GM18505 (cell line): ENCODE results near the gene AKIP1.
"Not testable (repeated sequence)": the region's sequence is repeated elsewhere in the genome, so short reads cannot be mapped to it uniquely, and the experiment has no call there.

ENCODE experiments used
- ATAC-seq: cut with Tn5 transposase; IDR thresholded peaks from one replicate; pipeline ENCODE4 v1.9.1; 2021; ENCODE audit not compliant: unreplicated experiment
- POLR2A ChIP-seq: IDR thresholded peaks from 4 replicates; pipeline ENCODE4 v1.6.1; 2011; ENCODE audit warnings: borderline replicate concordance; ENCODE audit not compliant: insufficient read depth, insufficient read length; ENCODE audit errors: extremely low read depth

The AKIP1 gene, protein sequence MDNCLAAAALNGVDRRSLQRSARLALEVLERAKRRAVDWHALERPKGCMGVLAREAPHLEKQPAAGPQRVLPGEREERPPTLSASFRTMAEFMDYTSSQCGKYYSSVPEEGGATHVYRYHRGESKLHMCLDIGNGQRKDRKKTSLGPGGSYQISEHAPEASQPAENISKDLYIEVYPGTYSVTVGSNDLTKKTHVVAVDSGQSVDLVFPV

DNA sequence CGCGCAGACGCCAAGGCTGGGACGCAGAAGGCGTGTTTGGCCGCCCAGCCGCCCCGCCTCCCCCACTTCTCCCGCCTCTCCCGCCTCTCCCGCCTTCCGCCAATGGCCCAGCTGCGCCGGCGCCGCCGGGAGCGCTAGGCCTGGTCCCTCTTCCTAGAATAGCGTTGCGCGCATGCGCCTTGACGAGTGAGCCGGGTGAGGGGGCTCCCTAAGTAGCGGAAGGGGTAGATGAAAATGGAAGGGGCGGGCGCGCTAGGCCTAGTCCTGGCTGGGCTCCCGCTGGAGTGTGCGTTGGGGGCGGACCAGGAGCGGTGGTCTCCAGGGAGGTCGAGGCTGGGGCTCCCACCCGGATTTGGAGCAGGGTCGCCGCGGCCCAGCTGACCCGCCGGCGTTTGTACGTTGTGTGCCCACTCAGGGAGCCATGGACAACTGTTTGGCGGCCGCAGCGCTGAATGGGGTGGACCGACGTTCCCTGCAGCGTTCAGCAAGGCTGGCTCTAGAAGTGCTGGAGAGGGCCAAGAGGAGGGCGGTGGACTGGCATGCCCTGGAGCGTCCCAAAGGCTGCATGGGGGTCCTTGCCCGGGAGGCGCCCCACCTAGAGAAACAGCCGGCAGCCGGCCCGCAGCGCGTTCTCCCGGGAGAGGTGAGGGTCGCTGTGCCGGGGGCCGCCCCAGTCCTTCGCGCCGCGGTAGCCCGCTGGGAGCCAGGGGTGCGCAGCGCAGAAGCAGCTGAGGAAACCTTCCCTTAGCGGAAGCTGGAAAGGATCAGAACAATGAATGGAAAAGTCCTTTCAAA lies at the start of gene AKIP1:
AKIP1 (plus strand) TSS at position 161 of the 795 bp plus-strand sequence; CDS start at position 422, 261 bp downstream.
- peak; percentile 49 for TF ChIP-seq POLR2A
- ATAC-seq = peak; percentile 56

DNA sequence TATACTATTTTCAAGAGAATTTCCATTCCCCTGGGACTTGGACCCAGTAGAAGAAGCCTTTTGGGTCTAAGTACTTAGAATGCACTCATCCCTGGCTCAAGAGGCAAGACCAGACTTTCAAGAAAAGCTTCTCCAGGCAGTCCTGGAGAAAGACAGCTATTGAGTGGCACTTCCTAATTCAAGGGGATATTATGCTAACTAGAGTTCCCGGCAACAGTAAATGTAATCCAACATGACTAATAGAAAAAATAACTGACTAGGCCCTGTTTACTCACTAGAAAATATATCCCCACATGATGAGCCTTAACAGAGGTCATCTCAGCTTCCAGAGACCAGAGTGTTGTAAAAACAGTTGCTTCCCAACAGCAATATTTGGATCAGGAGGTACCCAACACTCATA lies 47.2 kb upstream of the AKIP1 start:
- ATAC-seq = no peak
- no peak for TF ChIP-seq POLR2A

DNA sequence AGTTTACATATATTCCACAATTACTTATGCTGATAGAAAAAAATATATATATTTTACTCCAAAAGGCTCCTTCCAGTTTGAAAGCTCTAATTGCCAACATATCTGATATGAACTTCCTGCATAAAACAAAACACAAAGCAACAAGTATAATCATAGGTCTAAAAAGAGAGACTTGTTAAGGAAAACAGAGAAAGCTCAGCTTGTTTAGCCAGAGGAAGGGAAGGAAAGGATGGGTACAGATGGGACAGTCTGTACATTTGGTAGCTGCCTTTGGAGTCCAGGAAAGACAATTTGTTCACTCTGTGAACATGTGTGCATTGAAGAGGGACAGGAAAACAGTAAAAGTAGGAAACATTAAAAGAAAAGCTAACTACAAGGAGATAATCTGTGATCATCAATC lies 45.7 kb upstream of the AKIP1 start:
- no peak for TF ChIP-seq POLR2A
- ATAC-seq = no peak

DNA sequence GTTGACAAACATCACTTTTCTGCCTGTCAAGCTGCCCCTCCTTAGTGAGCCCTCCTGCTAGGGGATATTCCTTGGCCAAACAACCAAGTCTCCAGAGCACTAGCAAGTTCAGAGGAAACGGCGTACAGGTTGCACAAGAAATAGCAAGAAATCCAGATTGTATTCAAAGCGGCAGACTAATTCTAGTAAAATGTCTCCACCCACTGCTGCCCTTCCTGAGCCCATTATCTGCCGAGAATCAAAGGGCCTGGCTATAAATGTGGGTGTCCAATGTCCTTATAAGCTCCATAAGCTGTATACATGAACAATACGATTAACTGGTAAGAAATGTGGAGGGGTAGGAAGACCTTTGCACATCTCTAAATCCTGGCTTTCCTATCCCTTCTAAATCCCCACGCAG lies 44.0 kb upstream of the AKIP1 start:
- TF ChIP-seq POLR2A = no peak

DNA sequence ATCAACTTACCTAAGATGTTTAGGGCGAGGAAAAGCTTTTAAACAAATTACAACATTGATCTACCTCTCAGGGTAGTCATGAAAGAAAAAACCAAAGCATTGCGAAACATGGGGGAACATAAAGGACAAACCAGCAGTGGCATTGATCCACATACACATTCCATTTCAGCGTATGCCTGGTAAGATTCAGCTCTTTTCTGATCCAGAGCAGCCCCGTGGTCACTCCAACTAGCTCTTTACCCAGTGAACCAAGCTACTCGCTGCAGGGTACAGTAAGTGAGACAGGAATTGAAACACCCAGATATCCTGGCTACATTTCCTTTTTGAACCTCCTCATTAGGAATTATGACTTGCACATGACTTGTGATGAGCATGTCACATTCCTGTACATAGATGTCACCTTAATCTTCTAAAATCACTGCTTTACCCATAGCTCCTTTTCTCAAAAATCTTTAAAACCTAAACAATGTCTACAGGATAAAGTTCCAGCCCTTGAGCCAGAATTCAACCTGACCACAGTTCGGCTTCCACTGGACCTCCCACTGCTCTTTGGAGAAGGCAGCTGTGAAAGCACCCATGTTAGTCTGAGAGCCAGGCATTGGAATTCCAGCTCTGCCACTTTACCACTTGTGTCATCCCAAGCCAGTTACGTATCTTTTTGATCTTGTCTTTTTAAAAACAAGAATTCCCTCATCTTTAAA lies 42.9 kb upstream of the AKIP1 start:
- no peak for TF ChIP-seq POLR2A
- ATAC-seq = no peak

More for the DNA sequence above, 44.0 kb upstream of the AKIP1 start:
- ATAC-seq = no peak

DNA sequence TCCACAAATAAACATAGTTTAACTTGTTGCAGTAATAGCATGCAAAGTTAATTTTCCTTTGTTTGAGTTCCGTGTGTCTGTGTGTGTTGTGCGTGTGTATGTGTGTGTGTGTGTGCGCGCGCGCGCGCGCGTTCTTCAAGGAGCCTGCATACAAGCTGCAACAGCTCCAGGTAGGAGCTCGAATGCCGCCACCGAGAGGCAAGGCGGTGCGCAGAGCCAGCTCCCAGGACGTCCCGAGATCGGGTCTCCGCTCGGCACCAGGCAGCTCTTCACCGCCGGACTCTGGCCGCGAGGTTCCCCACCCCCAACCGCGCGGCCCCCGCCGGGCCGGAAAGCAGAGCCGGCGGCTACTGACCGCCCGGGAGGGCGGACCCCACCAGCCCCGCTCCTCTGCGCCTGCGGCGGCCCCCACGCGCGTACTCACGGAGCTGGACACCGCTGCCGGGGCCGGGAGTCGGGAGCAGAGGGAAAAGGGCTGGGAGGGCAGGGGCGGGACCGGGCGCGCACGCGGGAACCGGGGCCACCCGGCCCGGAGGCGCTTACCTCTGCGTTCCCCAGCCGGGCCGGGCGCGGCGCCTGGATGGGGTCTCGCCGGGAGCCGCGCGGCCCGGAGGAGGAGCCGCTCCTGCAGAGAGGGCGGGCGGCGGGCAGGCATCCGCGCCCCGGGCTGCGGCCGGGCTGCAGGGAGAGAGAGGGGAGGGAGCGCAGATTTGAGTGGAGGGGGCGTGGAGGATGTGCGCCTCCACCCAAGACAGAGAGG lies 40.4 kb upstream of the AKIP1 start:
- no peak for ATAC-seq
- no peak for TF ChIP-seq POLR2A

DNA sequence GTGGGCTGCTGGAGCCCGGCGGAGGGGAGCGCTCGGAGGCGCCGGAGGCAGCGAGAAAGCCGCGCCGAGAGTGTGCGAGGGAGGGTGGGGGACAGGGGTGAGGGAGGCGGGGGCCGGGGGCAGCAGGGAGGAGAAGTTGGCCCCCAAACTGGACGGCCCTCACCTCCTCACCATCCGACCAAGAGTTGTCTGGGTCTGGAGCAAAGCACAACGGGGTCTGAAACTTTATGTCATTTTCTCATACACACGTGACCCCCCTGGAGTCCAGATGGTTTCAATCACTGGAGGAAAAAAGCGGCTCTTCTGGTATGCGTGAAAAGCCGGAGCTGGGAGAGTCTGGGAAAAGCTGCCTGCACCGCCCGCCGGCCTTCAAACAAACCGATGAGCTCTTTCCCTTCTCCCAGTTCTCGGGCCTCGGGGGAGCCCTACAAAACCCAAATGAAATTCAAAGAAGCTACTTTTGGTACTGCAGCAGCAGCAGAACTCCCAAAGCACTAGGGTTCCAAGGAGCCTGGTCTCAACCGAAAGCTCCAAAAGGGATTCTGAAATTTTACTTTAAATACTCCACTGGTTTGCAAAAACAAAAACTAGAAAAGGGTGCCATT lies 39.7 kb upstream of the AKIP1 start:
- ATAC-seq = no peak
- TF ChIP-seq POLR2A = no peak

DNA sequence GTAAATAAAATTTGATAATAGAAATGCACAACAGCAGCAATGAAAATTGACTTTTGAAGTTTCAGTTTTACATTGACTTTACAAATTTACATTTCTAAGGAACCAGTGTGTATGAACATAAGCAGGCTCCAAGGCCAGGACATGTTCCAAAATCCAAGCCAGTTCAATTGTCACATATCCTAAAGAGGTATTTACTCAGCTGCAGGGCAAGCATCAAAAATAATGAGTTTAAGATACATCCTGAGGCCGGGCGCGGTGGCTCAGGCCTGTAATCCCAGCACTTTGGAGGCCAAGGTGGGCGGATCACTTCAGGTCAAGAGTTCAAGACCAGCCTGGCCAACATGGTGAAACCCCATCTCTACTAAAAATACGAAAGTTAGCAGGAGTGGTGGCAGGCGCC lies 39.0 kb upstream of the AKIP1 start:
- ATAC-seq = no peak
- TF ChIP-seq POLR2A = no peak

DNA sequence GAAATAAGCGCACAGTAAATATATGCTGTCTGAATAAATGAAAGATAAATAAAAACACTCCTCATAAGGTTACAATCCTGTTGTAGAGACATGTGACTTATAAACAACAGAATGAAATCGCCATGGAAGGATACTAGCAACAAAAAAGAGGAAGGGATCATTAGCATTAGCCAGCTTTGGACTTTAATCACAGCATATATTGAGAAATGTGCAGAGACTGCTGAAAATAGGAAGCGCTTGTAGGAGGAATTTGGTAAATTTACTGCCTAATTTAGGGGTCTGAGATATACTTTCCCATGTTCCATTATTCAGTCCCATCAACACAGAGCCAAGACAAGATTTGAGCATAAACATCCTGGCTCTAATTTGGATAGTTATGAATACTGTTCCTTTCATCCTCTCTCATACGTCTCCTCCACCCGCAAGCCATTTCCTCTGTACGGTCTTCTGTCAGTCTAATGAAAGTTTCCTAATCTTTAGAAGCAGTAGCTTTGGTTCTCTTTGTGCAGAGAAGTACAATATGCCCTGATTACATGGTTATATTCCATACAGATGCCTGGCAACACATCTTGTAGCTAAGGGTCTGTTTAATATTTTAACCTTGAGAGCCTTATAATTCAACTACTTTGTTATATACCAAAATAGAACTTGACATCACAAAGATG lies 37.1 kb upstream of the AKIP1 start:
- no peak for ATAC-seq
- TF ChIP-seq POLR2A = no peak

DNA sequence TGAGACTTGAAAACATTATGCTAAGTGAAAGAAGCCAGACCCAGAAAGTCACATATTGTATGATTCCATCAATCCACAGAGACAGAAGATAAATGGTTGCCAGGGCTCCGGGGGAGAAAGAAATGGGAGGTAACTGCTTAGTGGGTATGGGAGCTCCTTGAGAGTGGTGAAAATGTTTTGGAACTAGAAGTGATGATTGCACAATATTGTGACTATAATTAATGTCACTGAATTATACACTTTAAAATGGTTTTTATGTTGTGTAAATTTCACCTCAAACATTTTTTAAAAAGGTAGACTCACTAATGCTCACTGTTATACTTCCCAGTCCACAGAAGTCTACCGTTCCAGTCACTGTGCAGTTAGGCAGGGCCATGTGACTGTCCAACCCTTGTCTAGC lies 32.2 kb upstream of the AKIP1 start:
- TF ChIP-seq POLR2A = no peak
- no peak for ATAC-seq

DNA sequence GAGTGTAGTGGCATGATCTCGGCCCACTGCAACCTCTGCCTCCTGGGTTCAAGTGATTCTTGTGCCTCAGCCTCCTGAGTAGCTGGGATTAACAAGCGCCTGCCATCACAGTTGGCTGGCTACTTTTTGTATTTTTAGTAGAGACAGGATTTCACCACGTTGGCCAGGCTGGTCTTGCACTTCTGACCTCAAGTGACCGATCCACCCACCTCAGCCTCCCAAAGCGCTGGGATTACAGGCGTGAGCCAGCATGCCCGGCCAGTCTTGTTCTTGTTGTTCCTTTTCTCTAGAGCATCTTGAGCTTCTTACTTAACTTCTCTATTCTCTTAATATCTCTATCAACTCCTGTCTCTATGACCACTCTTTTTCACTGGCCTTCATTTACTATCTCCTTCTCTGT lies 29.4 kb upstream of the AKIP1 start:
- ATAC-seq = not testable (repeated sequence)

DNA sequence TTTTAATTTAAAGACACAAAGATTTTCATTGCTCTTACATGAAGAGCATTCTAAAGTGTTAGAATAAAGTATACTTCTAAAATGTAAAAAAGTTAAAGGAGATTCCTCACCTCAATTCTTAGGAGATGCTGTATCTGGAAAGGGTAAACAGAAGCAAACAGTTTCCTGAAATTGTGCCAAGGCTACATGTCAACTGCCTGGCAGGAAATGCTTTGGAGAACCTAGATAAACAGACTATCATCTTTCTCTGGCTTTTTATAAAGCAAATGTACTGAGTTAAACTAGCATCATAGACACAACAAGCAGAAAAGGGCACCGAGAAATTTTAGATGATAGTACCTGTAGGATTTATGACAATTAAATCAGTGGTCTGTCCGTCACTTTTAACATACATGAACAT lies 24.7 kb upstream of the AKIP1 start:
- ATAC-seq = no peak
- no peak for TF ChIP-seq POLR2A

DNA sequence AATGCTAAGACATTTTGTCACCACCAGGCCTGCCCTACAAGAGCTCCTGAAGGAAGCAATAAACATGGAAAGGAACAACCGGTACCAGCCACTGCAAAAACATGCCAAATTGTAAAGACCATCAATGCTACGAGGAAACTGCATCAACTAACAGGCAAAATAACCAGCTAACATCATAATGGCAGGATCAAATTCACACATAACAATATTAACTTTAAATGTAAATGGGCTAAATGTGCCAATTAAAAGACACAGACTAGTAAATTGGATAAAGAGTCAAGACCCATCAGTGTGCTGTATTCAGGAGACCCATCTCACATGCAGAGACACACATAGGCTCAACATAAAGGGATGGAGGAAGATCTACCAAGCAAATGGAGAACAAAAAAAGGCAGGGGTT lies 19.8 kb upstream of the AKIP1 start:
- ATAC-seq = not testable (repeated sequence)
